Activated CD8-positive, alpha-beta T cell treated with anti-CD3 and anti-CD28 coated beads for 36 hours (primary cell): ENCODE results near the gene KLF9. TPM values are rescaled to one million over a fixed set of nuclear protein-coding genes. Genes with fewer than 3 reads are reported as not detected.
A peak's percentile ranks its signal among the peaks of the same experiment; 100 is the strongest.

Experiments
- ATAC-seq: fragments of 200-7000 bp; cut with Tn5 transposase; one replicate; pipeline ENCODE4 v1.10.0; 2021; ENCODE audit warnings: mild to moderate bottlenecking, moderate library complexity
- CTCF ChIA-PET: fragments of 350-600 bp; sonication (Branson Sonifier 250); formaldehyde crosslinking; loops from one replicate; lab custom pipeline; 2021; ENCODE audit warnings: antibody characterized with exemption; lab: Charles Lee
- POLR2A ChIA-PET: fragments of 350-600 bp; sonication (Branson Sonifier 250); formaldehyde crosslinking; loops from one replicate; lab custom pipeline; 2021; ENCODE audit warnings: antibody characterized with exemption; lab: Charles Lee
- DNase-seq: peaks from one replicate; pipeline ENCODE4 v3.0.0-alpha.2; 2020
- H3K27ac Mint-ChIP-seq: one replicate; pipeline ENCODE4 v1.8.0; 2021; ENCODE audit warnings: mild to moderate bottlenecking, mixed read lengths
- H3K27me3 Mint-ChIP-seq: one replicate; pipeline ENCODE4 v1.8.0; 2021; ENCODE audit warnings: mixed read lengths
- H3K36me3 Mint-ChIP-seq: one replicate; pipeline ENCODE4 v1.8.0; 2021; ENCODE audit warnings: low read depth, mixed read lengths
- H3K4me1 Mint-ChIP-seq: one replicate; pipeline ENCODE4 v1.8.0; 2021; ENCODE audit warnings: low read depth, mixed read lengths
- H3K4me3 Mint-ChIP-seq: one replicate; pipeline ENCODE4 v1.8.0; 2021; ENCODE audit warnings: mild to moderate bottlenecking, moderate library complexity, mixed read lengths
- H3K9me3 Mint-ChIP-seq: one replicate; pipeline ENCODE4 v1.8.0; 2021; ENCODE audit warnings: mixed read lengths
- intact Hi-C: fragments of 100-400 bp; cut with micrococcal nuclease; formaldehyde crosslinking; loops from one replicate; pipeline ENCODE4 v1.10.0; 2022
- total RNA-seq, 2 experiments: library from RNA; stranded (reverse); gene quantifications; one replicate each; pipeline ENCODE4 v1.2.3, GENCODE V29; 2021
- TF ChIP-seq, protein P1 (sequence below): fragments of 200-600 bp; IDR thresholded peaks from one replicate; pipeline ENCODE4 v1.8.0; 2022; ENCODE audit warnings: antibody characterized with exemption, mild to moderate bottlenecking

KLF9 gene
- total RNA-seq, 2 experiments from 2014 or later, result 19.0 to 20.1 TPM

DNA sequence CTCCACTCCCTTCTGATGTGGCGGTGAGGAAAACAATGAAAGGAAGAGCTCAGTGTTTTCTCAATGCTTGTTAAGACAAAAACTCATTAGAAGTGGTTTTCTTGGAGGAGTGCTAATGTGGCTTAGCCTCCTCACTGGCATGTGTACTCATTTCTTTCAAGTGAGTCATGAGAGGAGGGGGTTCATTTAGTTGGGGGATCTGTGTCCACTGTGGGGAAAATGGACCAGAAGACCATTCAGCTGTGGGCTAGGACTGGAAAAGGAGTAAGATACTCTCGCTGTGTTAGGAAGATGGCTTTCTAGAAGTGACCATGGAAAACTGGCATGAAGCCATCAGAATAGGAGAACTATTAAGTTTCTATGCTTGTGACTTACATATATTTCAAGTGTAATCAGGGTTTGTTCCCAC is 23.5 kb downstream of the KLF9 start:
- TF ChIP-seq, protein P1, sequence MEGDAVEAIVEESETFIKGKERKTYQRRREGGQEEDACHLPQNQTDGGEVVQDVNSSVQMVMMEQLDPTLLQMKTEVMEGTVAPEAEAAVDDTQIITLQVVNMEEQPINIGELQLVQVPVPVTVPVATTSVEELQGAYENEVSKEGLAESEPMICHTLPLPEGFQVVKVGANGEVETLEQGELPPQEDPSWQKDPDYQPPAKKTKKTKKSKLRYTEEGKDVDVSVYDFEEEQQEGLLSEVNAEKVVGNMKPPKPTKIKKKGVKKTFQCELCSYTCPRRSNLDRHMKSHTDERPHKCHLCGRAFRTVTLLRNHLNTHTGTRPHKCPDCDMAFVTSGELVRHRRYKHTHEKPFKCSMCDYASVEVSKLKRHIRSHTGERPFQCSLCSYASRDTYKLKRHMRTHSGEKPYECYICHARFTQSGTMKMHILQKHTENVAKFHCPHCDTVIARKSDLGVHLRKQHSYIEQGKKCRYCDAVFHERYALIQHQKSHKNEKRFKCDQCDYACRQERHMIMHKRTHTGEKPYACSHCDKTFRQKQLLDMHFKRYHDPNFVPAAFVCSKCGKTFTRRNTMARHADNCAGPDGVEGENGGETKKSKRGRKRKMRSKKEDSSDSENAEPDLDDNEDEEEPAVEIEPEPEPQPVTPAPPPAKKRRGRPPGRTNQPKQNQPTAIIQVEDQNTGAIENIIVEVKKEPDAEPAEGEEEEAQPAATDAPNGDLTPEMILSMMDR, result no peak
- Mint-ChIP-seq H3K27ac (peak overlapping the region; percentile 61), H3K9me3 (no peaks in the 10 kb centered on the region), H3K4me1 (peaks cover 82% of the 10 kb centered on the region), H3K36me3 (peaks cover 21% of the 10 kb centered on the region), H3K27me3 (no peaks in the 10 kb centered on the region), H3K4me3 (no peak overlapping the region)
- CTCF ChIA-PET, result interaction anchor here (0.7 to 4.0 kb wide), 8 partner anchors 10 to 211 kb away, joined by 3 to 18 read pairs (median 6); no protein-coding TSS in a partner anchor
- POLR2A ChIA-PET, result interaction anchor here (0.7 to 1.8 kb wide), 7 partner anchors 14 to 94 kb away, joined by 3 to 8 read pairs (median 4); no protein-coding TSS in a partner anchor
- intact Hi-C loops, result no loop called here
- peak; percentile 48 for ATAC-seq
- no peak for DNase-seq

DNA sequence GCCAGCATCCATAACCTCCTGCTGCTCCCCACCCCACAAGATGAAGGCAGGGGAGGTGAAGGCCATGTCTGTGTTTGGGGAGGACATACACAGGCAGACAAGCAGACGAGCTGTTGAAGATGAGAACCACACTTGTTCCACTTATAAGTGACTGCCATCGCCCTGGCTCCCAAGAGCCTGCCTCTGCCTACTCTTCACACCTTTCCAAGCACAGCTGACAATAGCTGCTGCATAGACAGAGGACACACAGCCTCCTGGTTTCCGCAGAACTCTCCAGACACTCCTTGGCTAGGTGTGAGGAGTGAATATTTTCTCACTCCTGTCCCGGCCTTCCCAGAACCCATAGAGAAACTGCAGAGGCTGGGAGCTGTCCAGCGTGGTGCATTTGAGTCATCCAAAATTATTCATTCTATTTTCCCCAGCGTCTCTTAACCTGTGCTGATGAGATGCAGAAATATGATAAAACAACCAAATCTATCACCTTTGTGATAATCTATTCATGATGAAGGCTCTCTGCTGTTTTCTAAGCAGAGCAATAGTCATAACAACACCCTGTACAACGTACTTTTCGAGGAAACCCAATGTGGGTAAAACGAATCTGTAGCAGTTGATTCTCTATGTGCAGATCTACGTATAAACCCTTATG is 24.7 kb downstream of the KLF9 start:
- intact Hi-C loops, result no loop called here
- Mint-ChIP-seq H3K4me3 (no peak overlapping the region), H3K27me3 (no peaks in the 10 kb centered on the region), H3K9me3 (no peaks in the 10 kb centered on the region), H3K4me1 (peaks cover 79% of the 10 kb centered on the region), H3K27ac (peak overlapping the region; percentile 53), H3K36me3 (peaks cover 26% of the 10 kb centered on the region)
- ChIA-PET POLR2A (interaction anchor here (1.0 to 1.8 kb wide), 5 partner anchors 19 to 96 kb away, joined by 3 to 8 read pairs (median 4); no protein-coding TSS in a partner anchor), CTCF (interaction anchor here (0.6 to 4.0 kb wide), 8 partner anchors 10 to 213 kb away, joined by 3 to 17 read pairs (median 3); no protein-coding TSS in a partner anchor)
- DNase-seq, result no peak
- peak; percentile 52 for ATAC-seq
- TF ChIP-seq, protein P1, result no peak

DNA sequence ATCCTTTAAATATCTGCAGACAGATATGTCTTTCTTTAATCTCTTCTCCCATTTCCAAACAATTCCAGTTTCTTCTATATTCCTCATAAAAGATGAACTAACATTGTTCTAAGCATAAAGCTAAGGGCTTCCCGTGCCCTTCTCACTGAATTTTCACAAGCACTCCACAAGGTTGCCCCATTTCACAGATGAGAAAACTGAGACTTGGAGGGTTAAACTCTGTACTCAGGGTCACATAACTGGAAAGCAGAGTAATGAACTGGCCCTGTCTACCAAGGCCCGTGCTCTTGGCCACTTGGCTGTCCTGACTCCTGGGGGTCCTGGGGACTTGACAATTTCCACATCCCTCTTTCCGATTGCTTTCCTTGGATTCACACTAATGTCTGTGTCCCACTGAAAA is 25.3 kb downstream of the KLF9 start:
- peak overlapping the region; percentile 53 for H3K27ac Mint-ChIP-seq
- intact Hi-C loops, result no loop called here
- ChIA-PET CTCF (interaction anchor here (0.6 to 4.0 kb wide), 4 partner anchors 10 to 213 kb away, joined by 3 to 17 read pairs (median 3); no protein-coding TSS in a partner anchor), POLR2A (interaction anchor here (1.1 kb wide), 1 partner anchor 61 kb away, joined by 3 read pairs; no protein-coding TSS in a partner anchor)
- no peak for ATAC-seq
- no peak overlapping the region for H3K4me3 Mint-ChIP-seq
- no peaks in the 10 kb centered on the region for H3K27me3 Mint-ChIP-seq
- H3K36me3 Mint-ChIP-seq, result peaks cover 27% of the 10 kb centered on the region
- no peaks in the 10 kb centered on the region for H3K9me3 Mint-ChIP-seq
- DNase-seq, result no peak
- peaks cover 73% of the 10 kb centered on the region for H3K4me1 Mint-ChIP-seq
- TF ChIP-seq, protein P1, result no peak

DNA sequence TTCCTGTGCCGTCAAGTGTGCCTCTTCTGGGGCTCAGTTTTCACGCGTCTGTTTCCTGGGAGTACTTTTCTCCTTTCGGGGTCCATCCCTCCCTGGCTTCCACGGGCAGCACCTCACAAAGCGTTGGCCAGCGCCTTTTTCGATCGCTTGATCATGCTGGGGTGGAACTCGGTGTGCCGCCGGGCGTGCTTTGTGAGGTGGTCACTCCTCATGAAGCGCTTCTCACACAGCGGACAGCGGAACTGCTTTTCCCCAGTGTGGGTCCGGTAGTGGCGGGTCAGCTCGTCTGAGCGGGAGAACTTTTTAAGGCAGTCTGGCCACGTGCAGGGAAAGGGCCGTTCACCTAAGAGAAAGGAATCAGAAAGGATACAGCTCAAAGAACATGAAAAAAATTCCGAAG is 26.8 kb downstream of the KLF9 start:
- Mint-ChIP-seq H3K27me3 (no peaks in the 10 kb centered on the region), H3K4me1 (peaks cover 65% of the 10 kb centered on the region), H3K9me3 (no peaks in the 10 kb centered on the region), H3K36me3 (peaks cover 33% of the 10 kb centered on the region), H3K4me3 (no peak overlapping the region), H3K27ac (no peak overlapping the region)
- ATAC-seq, result no peak
- DNase-seq, result no peak
- ChIA-PET POLR2A (interaction anchor here (0.7 kb wide), 1 partner anchor 770 kb away, joined by 3 read pairs; no protein-coding TSS in a partner anchor), CTCF (no interaction called here)
- intact Hi-C loops, result no loop called here
- TF ChIP-seq, protein P1, result no peak

DNA sequence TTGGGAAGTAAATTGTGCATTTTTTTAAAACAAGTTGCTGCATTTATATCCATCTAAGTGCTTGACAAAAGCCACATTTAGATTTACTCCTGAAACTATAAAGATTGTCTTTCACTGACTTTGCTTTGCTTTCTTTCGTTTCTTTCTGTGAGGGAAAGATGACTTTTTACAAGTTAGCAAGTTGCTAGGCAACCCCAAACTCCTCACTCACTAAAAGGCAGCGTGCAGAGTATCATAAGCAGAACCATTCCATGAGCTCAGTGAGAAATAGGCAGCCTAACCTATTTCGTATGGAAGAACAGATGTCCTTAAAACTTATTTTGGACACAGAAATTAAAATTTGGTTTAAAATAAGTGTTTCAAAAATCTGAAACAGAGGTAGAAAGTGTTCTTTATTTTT is 29.0 kb downstream of the KLF9 start:
- DNase-seq (no peak), ATAC-seq (no peak)
- Mint-ChIP-seq H3K27me3 (no peaks in the 10 kb centered on the region), H3K36me3 (peaks cover 37% of the 10 kb centered on the region), H3K9me3 (no peaks in the 10 kb centered on the region), H3K4me3 (no peak overlapping the region), H3K4me1 (peaks cover 43% of the 10 kb centered on the region), H3K27ac (no peak overlapping the region)
- intact Hi-C loops, result no loop called here
- ChIA-PET CTCF (no interaction called here), POLR2A (no interaction called here)
- TF ChIP-seq, protein P1, result no peak
